Measurements from ENCODE around the gene NHLRC1. TPM values are rescaled to one million over a fixed set of nuclear protein-coding genes. Genes with fewer than 3 reads are reported as not detected.
A peak's percentile ranks its signal among the peaks of the same experiment; 100 is the strongest.

The NHLRC1 gene
- total and polyA plus RNA-seq, 7 donors = 0.84 to 3.2 (median 2.2) TPM

GRCh38 chr6:18155864-18156421, 33.5 kb upstream of the NHLRC1 start:
- Histone ChIP-seq H3K27ac (peak overlapping the region; percentile 93), H3K4me1 (peaks cover 19% of the 10 kb centered on the region), H3K4me3 (peak overlapping the region; percentile 90), H3K27me3 (ENCODE audit: insufficient read depth in 3 of 3, low read length in 2 of 3) (no peaks in the 10 kb centered on the region), H3K36me3 (ENCODE audit: insufficient read depth in 1 of 2, low read depth in 1 of 2) (peaks cover 0 to 14% of the 10 kb centered on the region in 2 donors), H3K9me3 (no peaks in the 10 kb centered on the region)
- intact Hi-C loops (cut with DNase I) = no loop called here
- TF ChIP-seq, protein P1, sequence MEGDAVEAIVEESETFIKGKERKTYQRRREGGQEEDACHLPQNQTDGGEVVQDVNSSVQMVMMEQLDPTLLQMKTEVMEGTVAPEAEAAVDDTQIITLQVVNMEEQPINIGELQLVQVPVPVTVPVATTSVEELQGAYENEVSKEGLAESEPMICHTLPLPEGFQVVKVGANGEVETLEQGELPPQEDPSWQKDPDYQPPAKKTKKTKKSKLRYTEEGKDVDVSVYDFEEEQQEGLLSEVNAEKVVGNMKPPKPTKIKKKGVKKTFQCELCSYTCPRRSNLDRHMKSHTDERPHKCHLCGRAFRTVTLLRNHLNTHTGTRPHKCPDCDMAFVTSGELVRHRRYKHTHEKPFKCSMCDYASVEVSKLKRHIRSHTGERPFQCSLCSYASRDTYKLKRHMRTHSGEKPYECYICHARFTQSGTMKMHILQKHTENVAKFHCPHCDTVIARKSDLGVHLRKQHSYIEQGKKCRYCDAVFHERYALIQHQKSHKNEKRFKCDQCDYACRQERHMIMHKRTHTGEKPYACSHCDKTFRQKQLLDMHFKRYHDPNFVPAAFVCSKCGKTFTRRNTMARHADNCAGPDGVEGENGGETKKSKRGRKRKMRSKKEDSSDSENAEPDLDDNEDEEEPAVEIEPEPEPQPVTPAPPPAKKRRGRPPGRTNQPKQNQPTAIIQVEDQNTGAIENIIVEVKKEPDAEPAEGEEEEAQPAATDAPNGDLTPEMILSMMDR (IDR thresholded peaks at IDR 0.05) = peak; percentile 35
- 1 to 3% (median 2%) methylated on average over 26 of the region's 26 CpGs for WGBS, 3 donors
- ATAC-seq (peak; percentile 25 to 54 (median 42)), DNase-seq (peak; percentile 47 to 72)

GRCh38 chr6:18155150-18155863, 32.8 kb upstream of the NHLRC1 start, which contains the start of gene KDM1B:
Gene KDM1B (plus strand): TSS chr6:18155422. CDS start chr6:18159896, 4,474 bp downstream.
- WGBS, 3 donors = 0 to 1% (median 1%) methylated on average over 54 to 87 of the region's 87 CpGs
- intact Hi-C loops (cut with DNase I) = no loop called here
- TF ChIP-seq, protein P1 (IDR thresholded peaks at IDR 0.05) = no peak
- peak; percentile 96 to 99 (median 96) for ATAC-seq
- Histone ChIP-seq H3K9me3 (no peaks in the 10 kb centered on the region), H3K27ac (peak within 1 kb of the TSS; percentile 93), H3K4me1 (peaks cover 17% of the 10 kb centered on the region), H3K4me3 (peak within 1 kb of the TSS; percentile 90), H3K27me3 (ENCODE audit: insufficient read depth in 3 of 3, low read length in 2 of 3) (no peaks in the 10 kb centered on the region), H3K36me3 (ENCODE audit: insufficient read depth in 1 of 2, low read depth in 1 of 2) (peaks cover 0 to 8% of the 10 kb centered on the region in 2 donors)
- DNase-seq = peak; percentile 98 to 99

GRCh38 chr6:18154507-18155149, 32.2 kb upstream of the NHLRC1 start, which contains the start of gene TPMT:
Gene TPMT (minus strand): TSS chr6:18155077. CDS start chr6:18149127, 5,950 bp downstream.
- no peaks in the 10 kb centered on the region for H3K27me3 ChIP-seq (ENCODE audit: insufficient read depth in 3 of 3, low read length in 2 of 3)
- intact Hi-C loops (cut with DNase I) = no loop called here

GRCh38 chr6:18153311-18153703, 30.8 kb upstream of the NHLRC1 start:
- DNase-seq (no peak), ATAC-seq (no peak)
- Histone ChIP-seq H3K4me3 (no peak overlapping the region), H3K27ac (no peak overlapping the region), H3K36me3 (ENCODE audit: insufficient read depth in 1 of 2, low read depth in 1 of 2) (peaks cover 0 to 4% of the 10 kb centered on the region in 2 donors), H3K27me3 (ENCODE audit: insufficient read depth in 3 of 3, low read length in 2 of 3) (no peaks in the 10 kb centered on the region), H3K4me1 (peaks cover 17% of the 10 kb centered on the region), H3K9me3 (no peaks in the 10 kb centered on the region)
- TF ChIP-seq, protein P1 (IDR thresholded peaks at IDR 0.05) = no peak
- intact Hi-C loops (cut with DNase I) = no loop called here

More at GRCh38 chr6:18154507-18155149, 32.2 kb upstream of the NHLRC1 start, which contains the start of gene TPMT:
- DNase-seq (peak in 1 of 2 donors; percentile 19), ATAC-seq (peak; percentile 3 to 37 (median 19))
- Histone ChIP-seq H3K27ac (peak within 1 kb of the TSS; percentile 93), H3K36me3 (ENCODE audit: insufficient read depth in 1 of 2, low read depth in 1 of 2) (peaks cover 0 to under 1% of the 10 kb centered on the region in 2 donors), H3K4me1 (peaks cover 17% of the 10 kb centered on the region), H3K4me3 (peak within 1 kb of the TSS; percentile 90), H3K9me3 (no peaks in the 10 kb centered on the region)
- TF ChIP-seq, protein P1 (IDR thresholded peaks at IDR 0.05) = no peak
- 0% methylated on average over 25 to 34 of the region's 34 CpGs for WGBS, 3 donors
